ENCODE results near the gene LRP1. TPM values are rescaled to one million over a fixed set of nuclear protein-coding genes. Genes with fewer than 3 reads are reported as not detected.

LRP1 gene
- total RNA-seq, 1 donor from 2014 or later, result 708 TPM

- H3K27me3 ChIP-seq, result no peaks in the 10 kb centered on the region
- TF ChIP-seq, protein P1, sequence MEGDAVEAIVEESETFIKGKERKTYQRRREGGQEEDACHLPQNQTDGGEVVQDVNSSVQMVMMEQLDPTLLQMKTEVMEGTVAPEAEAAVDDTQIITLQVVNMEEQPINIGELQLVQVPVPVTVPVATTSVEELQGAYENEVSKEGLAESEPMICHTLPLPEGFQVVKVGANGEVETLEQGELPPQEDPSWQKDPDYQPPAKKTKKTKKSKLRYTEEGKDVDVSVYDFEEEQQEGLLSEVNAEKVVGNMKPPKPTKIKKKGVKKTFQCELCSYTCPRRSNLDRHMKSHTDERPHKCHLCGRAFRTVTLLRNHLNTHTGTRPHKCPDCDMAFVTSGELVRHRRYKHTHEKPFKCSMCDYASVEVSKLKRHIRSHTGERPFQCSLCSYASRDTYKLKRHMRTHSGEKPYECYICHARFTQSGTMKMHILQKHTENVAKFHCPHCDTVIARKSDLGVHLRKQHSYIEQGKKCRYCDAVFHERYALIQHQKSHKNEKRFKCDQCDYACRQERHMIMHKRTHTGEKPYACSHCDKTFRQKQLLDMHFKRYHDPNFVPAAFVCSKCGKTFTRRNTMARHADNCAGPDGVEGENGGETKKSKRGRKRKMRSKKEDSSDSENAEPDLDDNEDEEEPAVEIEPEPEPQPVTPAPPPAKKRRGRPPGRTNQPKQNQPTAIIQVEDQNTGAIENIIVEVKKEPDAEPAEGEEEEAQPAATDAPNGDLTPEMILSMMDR (IDR thresholded peaks at IDR 0.05), result no peak
- H3K27ac ChIP-seq, result no peak overlapping the region
- intact Hi-C loops (cut with DNase I), result no loop called here
- H3K4me3 ChIP-seq, result no peak overlapping the region
- H3K36me3 ChIP-seq, result peaks cover 99 to 100% of the 10 kb centered on the region in 2 donors
- H3K9me3 ChIP-seq, result no peaks in the 10 kb centered on the region
- H3K4me1 ChIP-seq, result no peaks in the 10 kb centered on the region
- no peak for DNase-seq (ENCODE audit: low spot score in 2 of 2)
Observed at GRCh38 chr12:57191410-57191809, 63.1 kb downstream of the LRP1 start.

DNA sequence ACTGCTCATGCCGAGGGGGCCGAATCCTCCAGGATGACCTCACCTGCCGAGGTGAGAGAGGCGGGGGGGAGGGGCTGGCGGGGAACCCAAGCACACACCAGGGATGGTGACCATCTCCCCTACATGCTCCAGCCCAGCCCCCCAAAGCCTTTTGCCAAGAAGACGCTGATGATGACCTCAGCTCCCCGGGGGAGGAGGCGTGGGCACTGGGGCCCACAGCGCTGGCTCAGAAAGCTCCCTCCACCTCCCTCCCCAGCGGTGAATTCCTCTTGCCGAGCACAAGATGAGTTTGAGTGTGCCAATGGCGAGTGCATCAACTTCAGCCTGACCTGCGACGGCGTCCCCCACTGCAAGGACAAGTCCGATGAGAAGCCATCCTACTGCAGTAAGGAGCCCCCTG is 64.6 kb downstream of the LRP1 start:
- Histone ChIP-seq H3K27me3 (no peaks in the 10 kb centered on the region), H3K4me1 (no peaks in the 10 kb centered on the region), H3K27ac (no peak overlapping the region), H3K4me3 (no peak overlapping the region), H3K36me3 (peaks cover 99 to 100% of the 10 kb centered on the region in 2 donors), H3K9me3 (no peaks in the 10 kb centered on the region)
- TF ChIP-seq, protein P1 (IDR thresholded peaks at IDR 0.05), result no peak
- DNase-seq (ENCODE audit: low spot score in 2 of 2), result no peak
- intact Hi-C loops (cut with DNase I), result no loop called here

DNA sequence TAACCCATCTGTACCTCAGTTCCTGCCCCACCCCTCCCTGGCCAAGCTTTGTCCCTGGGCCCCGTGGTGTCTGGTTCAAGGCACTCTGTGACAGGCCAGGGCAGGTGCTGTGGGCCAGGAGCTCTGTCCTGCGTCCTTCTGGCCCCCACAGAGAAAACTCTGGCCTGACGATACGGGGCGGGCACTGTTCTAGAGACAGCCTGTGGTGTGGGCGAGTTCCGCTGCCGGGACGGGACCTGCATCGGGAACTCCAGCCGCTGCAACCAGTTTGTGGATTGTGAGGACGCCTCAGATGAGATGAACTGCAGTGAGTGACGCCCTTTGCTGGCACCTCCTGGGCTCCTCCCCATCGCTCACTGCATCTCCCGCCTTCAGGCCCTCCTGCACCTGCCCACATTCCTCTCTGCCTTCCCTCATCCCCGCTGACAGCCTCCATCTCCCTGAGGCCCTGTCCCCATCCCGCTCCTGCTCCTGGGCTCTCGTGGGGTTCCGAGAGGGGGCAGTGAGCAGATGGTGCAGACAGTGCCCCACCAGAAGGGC is 65.5 kb downstream of the LRP1 start:
- TF ChIP-seq, protein P1 (IDR thresholded peaks at IDR 0.05), result no peak
- H3K4me3 ChIP-seq, result no peak overlapping the region
- no peak for DNase-seq (ENCODE audit: low spot score in 2 of 2)
- intact Hi-C loops (cut with DNase I), result no loop called here
- peaks cover 99 to 100% of the 10 kb centered on the region in 2 donors for H3K36me3 ChIP-seq
- H3K4me1 ChIP-seq, result no peaks in the 10 kb centered on the region
- H3K27ac ChIP-seq, result no peak overlapping the region
- no peaks in the 10 kb centered on the region for H3K9me3 ChIP-seq
- no peaks in the 10 kb centered on the region for H3K27me3 ChIP-seq

DNA sequence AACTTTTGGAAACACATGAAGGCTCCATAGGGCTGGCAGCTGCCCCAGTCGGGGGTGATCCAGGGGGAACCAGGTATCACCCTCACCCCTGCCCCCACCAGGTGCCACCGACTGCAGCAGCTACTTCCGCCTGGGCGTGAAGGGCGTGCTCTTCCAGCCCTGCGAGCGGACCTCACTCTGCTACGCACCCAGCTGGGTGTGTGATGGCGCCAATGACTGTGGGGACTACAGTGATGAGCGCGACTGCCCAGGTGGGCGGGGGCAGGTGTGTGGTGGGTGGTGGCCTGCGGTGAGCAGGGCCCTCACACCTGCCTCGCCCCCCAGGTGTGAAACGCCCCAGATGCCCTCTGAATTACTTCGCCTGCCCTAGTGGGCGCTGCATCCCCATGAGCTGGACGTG is 66.0 kb downstream of the LRP1 start:
- Histone ChIP-seq H3K4me3 (no peak overlapping the region), H3K9me3 (no peaks in the 10 kb centered on the region), H3K36me3 (peaks cover 99 to 100% of the 10 kb centered on the region in 2 donors), H3K4me1 (no peaks in the 10 kb centered on the region), H3K27me3 (no peaks in the 10 kb centered on the region), H3K27ac (no peak overlapping the region)
- TF ChIP-seq, protein P1 (IDR thresholded peaks at IDR 0.05), result no peak
- DNase-seq (ENCODE audit: low spot score in 2 of 2), result no peak
- intact Hi-C loops (cut with DNase I), result no loop called here

- TF ChIP-seq, protein P1 (IDR thresholded peaks at IDR 0.05), result no peak
- intact Hi-C loops (cut with DNase I), result no loop called here
- H3K4me1 ChIP-seq, result no peaks in the 10 kb centered on the region
Observed at GRCh38 chr12:57195186-57195585, 66.9 kb downstream of the LRP1 start.

More at GRCh38 chr12:57195186-57195585, 66.9 kb downstream of the LRP1 start:
- H3K27ac ChIP-seq, result no peak overlapping the region
- no peak for DNase-seq (ENCODE audit: low spot score in 2 of 2)
- H3K36me3 ChIP-seq, result peaks cover 100% of the 10 kb centered on the region in 2 donors
- no peak overlapping the region for H3K4me3 ChIP-seq
- H3K27me3 ChIP-seq, result no peaks in the 10 kb centered on the region
- H3K9me3 ChIP-seq, result no peaks in the 10 kb centered on the region
